ENCODE data around the gene HOXB6. TPM values are rescaled to one million over a fixed set of nuclear protein-coding genes. Genes with fewer than 3 reads are reported as not detected.

The HOXB6 gene
- total RNA-seq, 4 donors from 2014 or later, result 0.27 to 4.6 (median 0.45) TPM

DNA sequence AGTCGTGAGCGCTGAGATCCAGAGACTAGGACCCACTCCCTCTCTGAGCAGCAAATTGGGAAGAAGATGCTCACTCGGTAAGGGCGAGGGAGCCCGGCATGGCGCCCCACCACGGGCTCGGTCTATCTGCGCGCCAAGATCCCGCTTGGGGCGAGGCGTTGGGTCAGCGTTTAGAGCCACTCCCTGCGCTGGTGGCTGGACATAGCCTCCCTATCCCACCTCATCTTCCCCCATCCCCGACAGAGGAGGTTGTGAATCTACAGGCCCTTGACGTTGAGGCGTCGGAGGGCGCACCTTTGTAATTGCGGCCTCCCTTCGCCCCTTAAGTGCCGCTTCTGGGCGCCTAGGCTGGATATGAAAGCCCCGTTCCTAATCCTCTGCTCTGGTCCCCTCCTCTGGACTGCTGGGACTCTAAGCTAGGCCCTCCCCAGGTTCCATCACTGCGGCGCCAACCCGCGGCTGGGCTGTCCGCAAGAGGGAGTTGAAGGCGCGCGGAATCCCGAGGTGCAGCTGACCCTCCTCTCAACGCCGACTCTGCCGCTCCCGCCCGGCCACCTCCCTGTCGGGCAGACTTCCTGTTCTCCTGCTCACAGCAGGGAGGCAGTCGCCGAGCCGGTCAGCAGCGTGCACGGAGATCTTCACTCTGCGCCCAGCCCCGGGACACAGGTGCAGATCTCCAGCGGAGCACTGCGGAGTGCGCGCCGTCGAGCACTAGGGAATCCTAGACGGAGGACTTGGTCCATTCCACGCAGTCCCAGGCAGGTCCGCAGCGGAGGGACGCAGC, 37.5 kb upstream of the HOXB6 start:
- 13 to 15% methylated on average over 25 to 47 of the region's 58 CpGs for WGBS, 2 donors
- TF ChIP-seq POLR2A (IDR thresholded peaks at IDR 0.05) (no peak), CTCF (IDR thresholded peaks at IDR 0.05) (no peak)
- H3K4me3 ChIP-seq (ENCODE audit: low read depth, poor library complexity, severe bottlenecking), result no peak overlapping the region
- intact Hi-C loops (cut with DNase I; ENCODE audit: low total_unique reads), result no loop called here
- no peak for DNase-seq (ENCODE audit: low spot score in 2 of 2)

DNA sequence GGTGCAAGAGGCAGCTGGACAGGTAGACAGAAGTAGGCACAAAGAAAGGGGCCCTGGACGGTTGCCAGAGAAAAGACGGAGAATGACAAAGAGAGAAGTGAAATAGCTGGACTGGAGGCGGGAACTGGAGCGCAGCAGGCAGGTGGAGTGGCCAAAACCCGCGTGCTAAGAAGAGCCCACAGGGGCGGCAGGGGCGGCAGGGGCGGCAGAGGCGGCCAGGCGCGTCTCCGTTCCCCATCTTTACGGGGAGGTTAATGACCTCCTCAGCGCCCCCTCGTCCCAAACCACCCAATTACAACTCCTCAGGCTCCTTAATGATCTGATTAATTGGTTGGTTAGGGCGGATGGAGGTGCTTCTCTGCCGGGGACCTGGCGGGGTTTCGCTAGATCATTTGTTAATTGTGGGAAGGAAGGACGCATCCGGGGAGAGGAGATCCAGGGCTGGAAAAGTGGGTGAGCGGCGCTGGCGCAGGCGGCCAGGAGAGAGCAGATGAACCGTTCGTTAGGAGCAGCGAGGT, 36.8 kb upstream of the HOXB6 start:
- TF ChIP-seq POLR2A (IDR thresholded peaks at IDR 0.05) (no peak), CTCF (IDR thresholded peaks at IDR 0.05) (no peak)
- intact Hi-C loops (cut with DNase I; ENCODE audit: low total_unique reads), result no loop called here
- DNase-seq (ENCODE audit: low spot score in 2 of 2), result no peak
- WGBS, 2 donors, result 17 to 27% methylated on average over 29 of the region's 29 CpGs
- no peak overlapping the region for H3K4me3 ChIP-seq (ENCODE audit: low read depth, poor library complexity, severe bottlenecking)

- H3K4me3 ChIP-seq (ENCODE audit: low read depth, poor library complexity, severe bottlenecking), result no peak overlapping the region
- intact Hi-C loops (cut with DNase I; ENCODE audit: low total_unique reads), result no loop called here
- 81 to 93% methylated on average over 1 of the region's 1 CpG for WGBS, 2 donors
- TF ChIP-seq POLR2A (IDR thresholded peaks at IDR 0.05), result no peak
- TF ChIP-seq CTCF (IDR thresholded peaks at IDR 0.05), result no peak
- no peak for DNase-seq (ENCODE audit: low spot score in 2 of 2)
Measured at GRCh38 chr17:48640858-48641180, 36.0 kb upstream of the HOXB6 start.

DNA sequence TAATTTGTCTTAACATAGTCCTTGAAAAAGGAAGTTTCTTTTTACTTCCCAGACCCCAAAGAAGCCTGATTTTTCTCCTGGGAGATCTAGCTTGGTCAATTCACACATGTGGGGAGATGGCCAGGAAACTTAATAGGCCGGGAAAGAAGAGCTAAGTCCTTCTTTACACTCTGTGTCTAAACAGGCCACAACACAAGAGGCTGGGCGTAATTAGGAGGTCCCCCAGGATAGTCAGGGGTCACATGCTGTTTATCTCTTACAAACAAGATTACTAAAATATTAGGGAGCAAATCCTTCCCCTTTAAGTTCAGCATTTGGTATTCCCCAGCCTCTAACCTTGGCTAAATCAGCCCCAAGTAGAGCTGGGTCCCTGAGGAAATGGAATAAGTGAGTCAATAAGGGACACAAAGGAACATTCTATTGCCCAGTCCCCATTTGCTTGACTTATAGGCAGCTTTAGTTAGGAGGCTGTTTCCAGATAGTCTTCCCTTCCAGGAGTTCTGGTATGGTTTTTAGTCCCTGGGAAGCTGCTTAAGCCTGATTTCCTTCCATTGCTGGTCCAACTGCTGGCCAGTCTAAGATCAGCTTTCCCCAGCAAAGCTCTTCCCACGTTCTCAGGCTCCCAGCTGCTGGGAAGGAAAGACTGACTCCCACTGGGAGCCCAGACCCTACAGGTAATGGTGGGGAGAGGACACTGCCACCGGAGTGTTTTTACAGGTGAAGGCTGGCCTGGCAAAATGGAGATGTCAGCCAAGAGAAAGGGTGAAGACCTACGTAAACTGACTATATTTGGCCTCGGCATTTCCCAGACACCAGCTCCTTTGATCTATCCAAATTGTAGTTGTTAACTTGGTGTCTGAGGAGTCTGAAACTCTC, 35.4 kb upstream of the HOXB6 start:
- no peak for DNase-seq (ENCODE audit: low spot score in 2 of 2)
- TF ChIP-seq CTCF (IDR thresholded peaks at IDR 0.05) (no peak), POLR2A (IDR thresholded peaks at IDR 0.05) (no peak)
- no peak overlapping the region for H3K4me3 ChIP-seq (ENCODE audit: low read depth, poor library complexity, severe bottlenecking)
- 67 to 74% methylated on average over 6 of the region's 6 CpGs for WGBS, 2 donors
- intact Hi-C loops (cut with DNase I; ENCODE audit: low total_unique reads), result no loop called here

GRCh38 chr17:48639136-48639535, 34.4 kb upstream of the HOXB6 start:
- TF ChIP-seq CTCF (IDR thresholded peaks at IDR 0.05) (no peak), POLR2A (IDR thresholded peaks at IDR 0.05) (no peak)
- WGBS, 2 donors, result 52 to 56% methylated on average over 5 of the region's 5 CpGs
- DNase-seq (ENCODE audit: low spot score in 2 of 2), result no peak
- intact Hi-C loops (cut with DNase I; ENCODE audit: low total_unique reads), result no loop called here
- no peak overlapping the region for H3K4me3 ChIP-seq (ENCODE audit: low read depth, poor library complexity, severe bottlenecking)

All from lower leg skin (tissue), 4 donors.